Hepatocyte (in vitro differentiated cells): ENCODE results near the gene ALOX12. TPM values are rescaled to one million over a fixed set of nuclear protein-coding genes. Genes with fewer than 3 reads are reported as not detected.
A peak's percentile ranks its signal among the peaks of the same experiment; 100 is the strongest.
"Not testable (repeated sequence)": the region's sequence is repeated elsewhere in the genome, so short reads cannot be mapped to it uniquely, and the experiment has no call there.

ENCODE experiments used
- DNase-seq: peaks from one replicate; pipeline ENCODE4 v3.0.0-alpha.2; 2016; ENCODE audit warnings: low spot score
- H2AFZ ChIP-seq: fragments of 200-600 bp; sonication (generic); 2 replicates; pipeline ENCODE4 v1.6.0; 2016; ENCODE audit warnings: antibody characterized with exemption, mild to moderate bottlenecking
- H3K27ac ChIP-seq: fragments of 200-600 bp; sonication (generic); 2 replicates; pipeline ENCODE4 v1.5.1; 2016; ENCODE audit warnings: mild to moderate bottlenecking
- H3K27me3 ChIP-seq: fragments of 200-600 bp; sonication (generic); 2 replicates; pipeline ENCODE4 v1.6.1; 2016
- H3K36me3 ChIP-seq: fragments of 200-600 bp; sonication (generic); replicated peaks from 2 replicates; pipeline ENCODE4 v1.5.1; 2016; ENCODE audit warnings: low read depth; ENCODE audit not compliant: insufficient read depth
- H3K4me1 ChIP-seq: fragments of 200-600 bp; sonication (generic); 2 replicates; pipeline ENCODE4 v1.5.1; 2016; ENCODE audit warnings: mild to moderate bottlenecking, moderate library complexity; ENCODE audit not compliant: insufficient read depth
- H3K4me2 ChIP-seq: fragments of 200-600 bp; sonication (generic); 2 replicates; pipeline ENCODE4 v1.6.0; 2016
- H3K4me3 ChIP-seq: fragments of 200-600 bp; sonication (generic); 2 replicates; pipeline ENCODE4 v1.5.1; 2016; ENCODE audit warnings: mild to moderate bottlenecking
- H3K79me2 ChIP-seq: fragments of 200-600 bp; sonication (generic); 2 replicates; pipeline ENCODE4 v1.6.0; 2017; ENCODE audit warnings: mild to moderate bottlenecking
- H3K9me2 ChIP-seq: fragments of 200-600 bp; sonication (generic); replicated peaks from 2 replicates; pipeline ENCODE4 v1.6.0; 2017; ENCODE audit warnings: mild to moderate bottlenecking; ENCODE audit not compliant: insufficient read depth
- H3K9me3 ChIP-seq: fragments of 200-600 bp; sonication (generic); 2 replicates; pipeline ENCODE4 v1.5.1; 2016; ENCODE audit warnings: low read depth, mild to moderate bottlenecking
- H4K20me1 ChIP-seq: fragments of 200-600 bp; sonication (generic); 2 replicates; pipeline ENCODE4 v1.6.0; 2016; ENCODE audit warnings: mild to moderate bottlenecking; ENCODE audit not compliant: insufficient read depth, poor library complexity, severe bottlenecking
- EZH2 ChIP-seq: fragments of 200-600 bp; sonication (generic); IDR thresholded peaks from 2 replicates; pipeline ENCODE4 v1.6.1; 2016; ENCODE audit warnings: antibody characterized with exemption, mild to moderate bottlenecking, borderline replicate concordance
- EZH2phosphoT487 ChIP-seq: fragments of 200-600 bp; sonication (generic); IDR thresholded peaks from one replicate; pipeline ENCODE4 v1.6.1; 2018; ENCODE audit warnings: antibody characterized with exemption, mild to moderate bottlenecking, low read depth, moderate library complexity; ENCODE audit not compliant: unreplicated experiment, severe bottlenecking
- WGBS: methylation state at CpG from one replicate; pipeline ENCODE4 v1.1.6; 2016; ENCODE audit warnings: low lambda C conversion rate; ENCODE audit errors: missing lambda C conversion rate; 5-methylcytosine and 5-hydroxymethylcytosine counted together
- polyA plus RNA-seq: library from polyadenylated mRNA; unstranded; fragments of >200 nt; fragmentation: Nextera tagmentation; extraction: Ambion mirVana; gene quantifications from 2 replicates; pipeline ENCODE4 v1.2.1, GENCODE V29; 2016
- total RNA-seq: library from RNA; depleted of rRNA; stranded (reverse); fragments of >200 nt; gene quantifications from 2 replicates; pipeline ENCODE4 v1.2.3, GENCODE V29; 2014
- TF ChIP-seq, protein P1 (sequence below): fragments of 200-600 bp; sonication (generic); IDR thresholded peaks from 2 replicates; pipeline ENCODE4 v1.5.1; 2016; ENCODE audit warnings: antibody characterized with exemption, mild to moderate bottlenecking; ENCODE audit not compliant: poor library complexity

The ALOX12 gene
- total and polyA plus RNA-seq, 2 experiments from 2014 or later, result 0.33 TPM; not detected in 1

DNA sequence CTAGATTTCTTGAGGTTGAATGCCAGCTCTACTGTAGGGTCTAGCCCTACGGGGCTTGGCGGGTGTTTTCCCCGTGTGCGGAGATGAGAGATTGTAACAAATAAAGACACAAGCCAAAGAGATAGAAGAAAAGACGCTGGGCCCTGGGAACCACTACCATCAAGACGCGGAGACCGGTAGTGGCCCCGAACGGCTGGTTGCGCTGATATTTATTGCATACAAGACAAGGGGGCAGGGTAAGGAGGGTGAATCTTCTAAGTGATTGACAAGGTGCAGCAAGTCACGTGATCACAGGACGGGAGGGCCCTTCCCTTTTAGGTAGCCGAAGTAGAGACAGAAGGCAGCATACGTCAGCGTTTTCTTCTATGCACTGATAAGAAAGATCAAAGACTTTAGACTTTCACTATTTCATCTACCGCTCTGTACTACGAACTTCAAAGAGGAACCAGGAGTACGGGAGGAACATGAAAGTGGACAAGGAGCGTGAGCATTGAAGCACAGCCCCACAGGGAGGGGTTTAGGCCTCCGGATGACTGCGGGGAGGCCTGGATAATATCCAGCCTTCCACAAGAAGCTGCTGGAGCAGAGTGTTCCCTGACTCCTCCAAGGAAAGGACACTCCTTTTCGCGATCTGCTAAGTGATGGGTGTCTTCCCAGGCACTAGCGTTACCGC, 51.0 kb downstream of the ALOX12 start:
- peak; percentile 84 for DNase-seq
- H3K36me3 ChIP-seq, H3K9me2 ChIP-seq, H3K79me2 ChIP-seq, H4K20me1 ChIP-seq, H3K4me3 ChIP-seq, H3K9me3 ChIP-seq: not testable (repeated sequence)
- peaks cover 13% of the 10 kb centered on the region for H3K27me3 ChIP-seq
- H3K4me2 ChIP-seq, result peak overlapping the region; percentile 70
- peaks cover 19% of the 10 kb centered on the region for H3K4me1 ChIP-seq
- peak overlapping the region; percentile 73 for H3K27ac ChIP-seq
- TF ChIP-seq EZH2phosphoT487 (peak; percentile 42), EZH2 (peak; percentile 35)
- 8% methylated on average over 26 of the region's 26 CpGs for WGBS
- peak overlapping the region; percentile 42 for H2AFZ ChIP-seq

DNA sequence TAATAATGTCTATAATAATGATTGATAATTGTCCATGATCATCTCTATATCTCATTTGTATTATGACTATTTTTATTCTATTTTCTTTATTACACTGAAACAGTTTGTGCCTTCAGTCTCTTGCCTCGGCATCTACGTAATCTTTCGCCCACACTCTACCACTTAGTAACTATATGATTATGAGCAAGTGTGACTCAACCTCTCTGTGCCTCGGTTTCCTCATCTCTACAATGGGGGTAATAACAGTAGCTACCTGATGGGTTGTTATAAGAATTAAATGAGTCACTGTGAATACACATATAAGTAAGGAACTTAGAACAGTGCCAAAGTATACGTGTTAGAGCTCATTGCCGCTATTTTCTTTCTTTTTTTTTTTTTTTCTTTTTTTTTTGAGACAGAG, 51.7 kb downstream of the ALOX12 start:
- Histone ChIP-seq H3K9me3 (no peaks in the 10 kb centered on the region), H3K27me3 (peaks cover 8% of the 10 kb centered on the region), H3K4me3 (no peak overlapping the region), H3K4me2 (peak overlapping the region; percentile 70), H3K9me2 (no peaks in the 10 kb centered on the region), H3K4me1 (peaks cover 16% of the 10 kb centered on the region), H3K36me3 (no peaks in the 10 kb centered on the region), H2AFZ (no peak overlapping the region), H3K79me2 (no peaks in the 10 kb centered on the region), H4K20me1 (no peaks in the 10 kb centered on the region), H3K27ac (peak overlapping the region; percentile 13)
- WGBS, result 96% methylated on average over 6 of the region's 6 CpGs
- TF ChIP-seq, protein P1, sequence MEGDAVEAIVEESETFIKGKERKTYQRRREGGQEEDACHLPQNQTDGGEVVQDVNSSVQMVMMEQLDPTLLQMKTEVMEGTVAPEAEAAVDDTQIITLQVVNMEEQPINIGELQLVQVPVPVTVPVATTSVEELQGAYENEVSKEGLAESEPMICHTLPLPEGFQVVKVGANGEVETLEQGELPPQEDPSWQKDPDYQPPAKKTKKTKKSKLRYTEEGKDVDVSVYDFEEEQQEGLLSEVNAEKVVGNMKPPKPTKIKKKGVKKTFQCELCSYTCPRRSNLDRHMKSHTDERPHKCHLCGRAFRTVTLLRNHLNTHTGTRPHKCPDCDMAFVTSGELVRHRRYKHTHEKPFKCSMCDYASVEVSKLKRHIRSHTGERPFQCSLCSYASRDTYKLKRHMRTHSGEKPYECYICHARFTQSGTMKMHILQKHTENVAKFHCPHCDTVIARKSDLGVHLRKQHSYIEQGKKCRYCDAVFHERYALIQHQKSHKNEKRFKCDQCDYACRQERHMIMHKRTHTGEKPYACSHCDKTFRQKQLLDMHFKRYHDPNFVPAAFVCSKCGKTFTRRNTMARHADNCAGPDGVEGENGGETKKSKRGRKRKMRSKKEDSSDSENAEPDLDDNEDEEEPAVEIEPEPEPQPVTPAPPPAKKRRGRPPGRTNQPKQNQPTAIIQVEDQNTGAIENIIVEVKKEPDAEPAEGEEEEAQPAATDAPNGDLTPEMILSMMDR, result no peak
- no peak for TF ChIP-seq EZH2phosphoT487
- no peak for TF ChIP-seq EZH2
- DNase-seq, result no peak

DNA sequence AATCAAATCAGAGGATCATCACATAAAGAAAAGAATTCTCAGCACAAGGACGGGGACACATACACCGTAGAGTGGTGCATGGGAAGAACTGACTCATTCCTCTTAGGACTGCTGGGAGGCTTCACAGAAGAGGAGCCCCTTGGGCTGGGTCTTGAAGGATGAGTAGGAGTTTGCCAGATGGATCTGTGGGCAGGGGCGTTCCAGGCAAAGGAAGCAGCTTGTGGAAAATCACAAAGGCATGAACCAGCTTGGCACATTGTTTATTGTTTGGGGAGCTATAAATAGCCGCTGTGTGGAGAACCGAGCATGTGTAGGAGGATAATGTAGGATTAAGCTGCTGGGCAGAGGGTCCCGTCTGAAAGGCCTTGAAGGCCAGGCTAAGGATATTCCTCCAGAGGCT, 53.1 kb downstream of the ALOX12 start:
- no peak overlapping the region for H3K4me2 ChIP-seq

GRCh38 chr17:7050583-7050982, 54.7 kb downstream of the ALOX12 start:
- not testable (repeated sequence) for H3K79me2 ChIP-seq, H3K9me3 ChIP-seq, H3K9me2 ChIP-seq, DNase-seq, H3K36me3 ChIP-seq, H2AFZ ChIP-seq, H3K27me3 ChIP-seq, H4K20me1 ChIP-seq, H3K4me3 ChIP-seq, H3K4me1 ChIP-seq, H3K27ac ChIP-seq, H3K4me2 ChIP-seq
- WGBS, result 91% methylated on average over 9 of the region's 9 CpGs

More for the DNA sequence above, 53.1 kb downstream of the ALOX12 start:
- no peak overlapping the region for H2AFZ ChIP-seq
- DNase-seq, result no peak
- H3K4me3 ChIP-seq, result no peak overlapping the region
- H3K27me3 ChIP-seq, result no peaks in the 10 kb centered on the region
- WGBS, result 62% methylated on average over 6 of the region's 6 CpGs
- TF ChIP-seq, protein P1, result no peak
- TF ChIP-seq EZH2phosphoT487 (no peak), EZH2 (no peak)
- H3K79me2 ChIP-seq, result no peaks in the 10 kb centered on the region
- H3K9me3 ChIP-seq, result no peaks in the 10 kb centered on the region
- peaks cover 2% of the 10 kb centered on the region for H3K4me1 ChIP-seq
- no peaks in the 10 kb centered on the region for H3K9me2 ChIP-seq
- H4K20me1 ChIP-seq, result no peaks in the 10 kb centered on the region
- H3K27ac ChIP-seq, result no peak overlapping the region
- H3K36me3 ChIP-seq, result no peaks in the 10 kb centered on the region
